WI38 (cell line): ENCODE data around the gene CROCC2.

Source experiments
- H3K4me3 ChIP-seq: 2 replicates; pipeline ENCODE4 v1.5.1; 2011; ENCODE audit warnings: low read depth, mild to moderate bottlenecking, control low read depth, low read length
- TF ChIP-seq, protein P1 (sequence below): IDR thresholded peaks from 2 replicates; pipeline ENCODE4 v1.5.1; 2012; ENCODE audit warnings: low read depth, mild to moderate bottlenecking, control low read depth, low read length

Gene CROCC2

DNA sequence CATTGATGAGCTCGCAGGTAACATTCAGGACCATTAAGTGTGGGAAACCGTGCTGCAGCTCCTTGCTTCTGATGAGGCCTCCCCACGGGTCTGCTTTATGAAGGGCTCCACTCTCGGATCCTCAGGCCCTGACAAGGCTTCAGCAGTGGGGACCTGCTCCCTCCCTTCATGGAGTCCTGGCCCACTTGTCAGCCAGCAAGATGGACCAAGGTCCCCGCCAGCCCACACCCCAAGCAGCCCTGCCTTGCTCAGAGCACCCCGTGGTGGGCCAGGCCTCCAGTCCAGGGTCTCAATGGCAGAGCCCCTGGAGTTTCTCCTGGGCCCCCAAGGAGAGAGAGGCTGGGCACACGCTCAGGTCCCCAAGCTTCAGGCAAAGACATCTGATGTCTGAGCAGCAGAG lies 41.5 kb downstream of the CROCC2 start:
- TF ChIP-seq, protein P1, sequence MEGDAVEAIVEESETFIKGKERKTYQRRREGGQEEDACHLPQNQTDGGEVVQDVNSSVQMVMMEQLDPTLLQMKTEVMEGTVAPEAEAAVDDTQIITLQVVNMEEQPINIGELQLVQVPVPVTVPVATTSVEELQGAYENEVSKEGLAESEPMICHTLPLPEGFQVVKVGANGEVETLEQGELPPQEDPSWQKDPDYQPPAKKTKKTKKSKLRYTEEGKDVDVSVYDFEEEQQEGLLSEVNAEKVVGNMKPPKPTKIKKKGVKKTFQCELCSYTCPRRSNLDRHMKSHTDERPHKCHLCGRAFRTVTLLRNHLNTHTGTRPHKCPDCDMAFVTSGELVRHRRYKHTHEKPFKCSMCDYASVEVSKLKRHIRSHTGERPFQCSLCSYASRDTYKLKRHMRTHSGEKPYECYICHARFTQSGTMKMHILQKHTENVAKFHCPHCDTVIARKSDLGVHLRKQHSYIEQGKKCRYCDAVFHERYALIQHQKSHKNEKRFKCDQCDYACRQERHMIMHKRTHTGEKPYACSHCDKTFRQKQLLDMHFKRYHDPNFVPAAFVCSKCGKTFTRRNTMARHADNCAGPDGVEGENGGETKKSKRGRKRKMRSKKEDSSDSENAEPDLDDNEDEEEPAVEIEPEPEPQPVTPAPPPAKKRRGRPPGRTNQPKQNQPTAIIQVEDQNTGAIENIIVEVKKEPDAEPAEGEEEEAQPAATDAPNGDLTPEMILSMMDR = no peak
- H3K4me3 ChIP-seq = no peak overlapping the region

- no peak overlapping the region for H3K4me3 ChIP-seq
- TF ChIP-seq, protein P1 = no peak
Observed at GRCh38 chr2:240948086-240948485, 42.0 kb downstream of the CROCC2 start.

- no peak overlapping the region for H3K4me3 ChIP-seq
- TF ChIP-seq, protein P1 = no peak
Observed at GRCh38 chr2:240948905-240949790, 43.0 kb downstream of the CROCC2 start.

DNA sequence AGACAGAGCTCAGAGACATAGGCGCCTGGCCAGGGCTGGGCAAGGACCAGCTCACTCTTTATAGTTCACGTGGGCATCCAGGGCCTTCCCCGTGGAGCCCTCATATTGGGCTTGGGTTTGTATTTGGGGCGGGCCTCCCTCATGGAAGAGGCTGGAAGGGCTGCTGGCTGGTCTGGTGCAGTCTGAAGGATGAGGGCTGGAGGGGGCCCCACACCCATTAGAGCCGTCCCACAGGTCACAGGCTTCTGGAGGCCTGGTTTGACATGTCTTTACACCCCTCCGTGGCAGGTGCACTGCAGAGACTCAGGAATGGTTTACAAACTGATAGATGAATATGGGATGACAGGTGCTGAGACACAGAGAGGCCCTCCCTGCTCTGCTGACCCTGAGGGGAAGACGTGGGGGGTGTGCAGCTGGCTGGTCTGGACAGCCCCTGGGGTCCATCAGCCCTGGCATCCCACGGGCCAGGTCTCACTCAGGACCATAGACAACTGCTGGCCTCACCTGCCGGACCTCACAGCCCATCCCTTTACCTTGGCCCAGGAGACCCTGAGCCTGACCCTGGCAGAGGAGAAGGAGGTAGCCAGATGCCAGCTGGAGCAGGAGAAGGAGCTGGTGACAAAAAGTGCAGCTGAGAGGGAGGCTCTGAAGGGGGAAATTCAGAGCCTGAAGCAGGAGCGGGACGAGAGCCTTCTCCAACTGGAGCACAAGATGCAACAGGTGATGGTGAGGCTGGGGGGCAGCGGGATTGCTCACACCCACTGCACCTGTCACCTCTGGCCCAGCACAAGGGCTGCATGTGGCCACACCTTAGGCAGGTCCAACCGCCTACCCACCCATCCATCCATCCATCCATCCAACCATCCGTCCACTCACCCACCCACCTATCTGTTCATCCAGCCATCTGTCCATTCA lies 43.9 kb downstream of the CROCC2 start:
- TF ChIP-seq, protein P1 = no peak
- no peak overlapping the region for H3K4me3 ChIP-seq

GRCh38 chr2:240951045-240951594 lies 45.0 kb downstream of the CROCC2 start:
- H3K4me3 ChIP-seq = no peak overlapping the region
- TF ChIP-seq, protein P1 = no peak

DNA sequence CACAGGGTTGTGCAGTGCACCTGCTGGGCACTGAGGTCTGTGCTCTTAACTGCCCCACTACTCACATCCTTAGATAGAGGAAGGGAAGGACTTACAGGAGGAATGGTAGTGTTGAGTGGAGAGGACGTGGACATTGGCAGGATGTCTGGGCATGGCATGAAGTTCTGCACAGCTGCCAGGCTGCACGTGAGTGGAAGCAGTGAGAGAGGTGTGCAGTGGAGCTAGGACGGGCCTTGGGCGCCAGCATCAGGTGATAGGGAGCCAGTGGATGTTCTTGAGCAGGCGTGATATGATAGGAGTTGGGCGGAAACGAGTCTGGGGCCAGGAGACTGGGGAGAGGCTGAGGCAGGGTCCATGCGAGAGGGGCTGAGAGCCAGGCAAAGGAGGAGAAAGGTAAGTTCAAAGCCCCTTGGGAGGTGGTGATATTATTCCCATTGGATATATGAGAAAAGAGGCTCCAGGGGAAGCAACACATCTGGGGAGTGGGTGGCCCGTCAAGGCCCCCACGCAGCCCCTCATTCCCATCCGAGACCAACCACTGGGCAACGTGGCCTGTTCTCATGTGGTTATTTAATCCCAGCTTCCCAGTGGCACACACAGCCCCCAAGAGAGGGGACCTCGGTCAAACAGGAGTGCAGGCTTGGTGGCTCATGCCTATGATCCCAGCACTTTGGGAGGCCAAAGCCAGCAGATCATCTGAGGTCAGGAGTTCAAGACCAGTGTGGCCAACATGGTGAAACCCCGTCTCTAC lies 46.5 kb downstream of the CROCC2 start:
- H3K4me3 ChIP-seq = no peak overlapping the region
- TF ChIP-seq, protein P1 = no peak
